Coronary artery (tissue), 2 donors: ENCODE results near the gene PSD4.

Experiments used
- DNase-seq: peaks from one replicate; pipeline ENCODE4 v3.0.0-alpha.2; 2017; ENCODE audit warnings: low spot score
- H3K27ac ChIP-seq, 2 donors: fragments of 200-600 bp; sonication (generic); one replicate each; pipeline ENCODE4 v1.5.1; 2016 to 2019
- H3K4me3 ChIP-seq: fragments of 200-600 bp; sonication (generic); 2 replicates; pipeline ENCODE4 v1.5.1; 2016; ENCODE audit warnings: mild to moderate bottlenecking, moderate library complexity
- CTCF ChIP-seq: fragments of 200-600 bp; sonication (generic); IDR thresholded peaks from one replicate; pipeline ENCODE4 v1.5.1; 2019; ENCODE audit warnings: antibody characterized with exemption

The PSD4 gene

GRCh38 chr2:113187771-113188170 lies 14.0 kb downstream of the PSD4 start:
- TF ChIP-seq CTCF: no peak
- Histone ChIP-seq H3K27ac (no peak overlapping the region), H3K4me3 (no peak overlapping the region)
- no peak for DNase-seq

- TF ChIP-seq CTCF: no peak
- H3K4me3 ChIP-seq: no peak overlapping the region
- no peak for DNase-seq
Measured at GRCh38 chr2:113190871-113191270, 17.1 kb downstream of the PSD4 start.

GRCh38 chr2:113192459-113193100 lies 18.8 kb downstream of the PSD4 start:
- Histone ChIP-seq H3K27ac (no peak overlapping the region), H3K4me3 (no peak overlapping the region)
- no peak for DNase-seq
- TF ChIP-seq CTCF: no peak

More at GRCh38 chr2:113190871-113191270, 17.1 kb downstream of the PSD4 start:
- H3K27ac ChIP-seq: no peak overlapping the region

- no peak overlapping the region for H3K4me3 ChIP-seq
- no peak for DNase-seq
- no peak overlapping the region for H3K27ac ChIP-seq
- TF ChIP-seq CTCF: no peak
Measured at GRCh38 chr2:113195923-113196501, 22.2 kb downstream of the PSD4 start.

- no peak for TF ChIP-seq CTCF
- Histone ChIP-seq H3K27ac (no peak overlapping the region), H3K4me3 (no peak overlapping the region)
- no peak for DNase-seq
Measured at GRCh38 chr2:113196839-113197238, 23.1 kb downstream of the PSD4 start.

- no peak overlapping the region for H3K27ac ChIP-seq
- DNase-seq: no peak
- TF ChIP-seq CTCF: no peak
- no peak overlapping the region for H3K4me3 ChIP-seq
Measured at GRCh38 chr2:113197347-113198047, 23.7 kb downstream of the PSD4 start.
